ENCODE measurements around the gene CLUH. TPM values are rescaled to one million over a fixed set of nuclear protein-coding genes. Genes with fewer than 3 reads are reported as not detected.
"Not testable (repeated sequence)": the region's sequence is repeated elsewhere in the genome, so short reads cannot be mapped to it uniquely, and the experiment has no call there.

CLUH gene
- polyA plus RNA-seq, 1 experiment = 13.4 TPM

GRCh38 chr17:2683912-2684311, 27.7 kb downstream of the CLUH start:
- no peak for DNase-seq (ENCODE audit: low read depth)
- CTCF ChIA-PET = interaction anchor here (1.5 kb wide), 1 partner anchor 9 kb away, joined by 5 read pairs; no protein-coding TSS in a partner anchor
- Histone ChIP-seq H3K4me3 (ENCODE audit: low read depth, low read length) (no peak overlapping the region), H3K36me3 (ENCODE audit: control insufficient read depth, insufficient read depth, low read length) (peaks cover 19% of the 10 kb centered on the region), H3K27me3 (ENCODE audit: control insufficient read depth, insufficient read depth, low read length) (no peaks in the 10 kb centered on the region)
- POLR2A ChIA-PET = no interaction called here
- TF ChIP-seq, protein P1, sequence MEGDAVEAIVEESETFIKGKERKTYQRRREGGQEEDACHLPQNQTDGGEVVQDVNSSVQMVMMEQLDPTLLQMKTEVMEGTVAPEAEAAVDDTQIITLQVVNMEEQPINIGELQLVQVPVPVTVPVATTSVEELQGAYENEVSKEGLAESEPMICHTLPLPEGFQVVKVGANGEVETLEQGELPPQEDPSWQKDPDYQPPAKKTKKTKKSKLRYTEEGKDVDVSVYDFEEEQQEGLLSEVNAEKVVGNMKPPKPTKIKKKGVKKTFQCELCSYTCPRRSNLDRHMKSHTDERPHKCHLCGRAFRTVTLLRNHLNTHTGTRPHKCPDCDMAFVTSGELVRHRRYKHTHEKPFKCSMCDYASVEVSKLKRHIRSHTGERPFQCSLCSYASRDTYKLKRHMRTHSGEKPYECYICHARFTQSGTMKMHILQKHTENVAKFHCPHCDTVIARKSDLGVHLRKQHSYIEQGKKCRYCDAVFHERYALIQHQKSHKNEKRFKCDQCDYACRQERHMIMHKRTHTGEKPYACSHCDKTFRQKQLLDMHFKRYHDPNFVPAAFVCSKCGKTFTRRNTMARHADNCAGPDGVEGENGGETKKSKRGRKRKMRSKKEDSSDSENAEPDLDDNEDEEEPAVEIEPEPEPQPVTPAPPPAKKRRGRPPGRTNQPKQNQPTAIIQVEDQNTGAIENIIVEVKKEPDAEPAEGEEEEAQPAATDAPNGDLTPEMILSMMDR (IDR thresholded peaks at IDR 0.05; ENCODE audit: insufficient read depth, low read depth, low read length) = no peak

GRCh38 chr17:2682176-2682938, 29.2 kb downstream of the CLUH start:
- no peak overlapping the region for H3K4me3 ChIP-seq (ENCODE audit: low read depth, low read length)
- CTCF ChIA-PET = interaction anchor here (0.8 kb wide), 1 partner anchor 144 kb away, joined by 3 read pairs; no protein-coding TSS in a partner anchor
- H3K36me3 ChIP-seq (ENCODE audit: control insufficient read depth, insufficient read depth, low read length) = peaks cover 19% of the 10 kb centered on the region
- POLR2A ChIA-PET = no interaction called here
- no peaks in the 10 kb centered on the region for H3K27me3 ChIP-seq (ENCODE audit: control insufficient read depth, insufficient read depth, low read length)
- no peak for DNase-seq (ENCODE audit: low read depth)
- TF ChIP-seq, protein P1 (IDR thresholded peaks at IDR 0.05; ENCODE audit: insufficient read depth, low read depth, low read length) = no peak

DNA sequence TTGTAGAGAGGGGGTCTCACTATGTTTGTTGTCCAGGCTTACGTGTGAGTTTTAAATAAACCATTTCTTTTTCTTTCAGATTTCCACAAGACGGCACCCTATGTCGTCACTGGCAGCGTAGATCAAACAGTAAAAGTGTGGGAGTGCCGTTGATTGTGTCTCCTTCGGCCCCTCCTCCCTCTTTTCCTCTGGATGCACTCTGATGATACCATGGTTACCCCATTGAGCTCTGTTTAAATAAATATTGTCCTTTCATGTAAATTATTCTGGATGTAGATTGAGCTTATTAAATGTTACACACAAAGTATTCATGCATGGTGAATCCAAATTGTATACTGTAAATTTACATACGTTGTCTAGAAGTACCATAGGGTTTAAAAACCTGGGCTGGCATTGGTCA, 29.9 kb downstream of the CLUH start:
- Histone ChIP-seq H3K27me3 (ENCODE audit: control insufficient read depth, insufficient read depth, low read length) (no peaks in the 10 kb centered on the region), H3K36me3 (ENCODE audit: control insufficient read depth, insufficient read depth, low read length) (peaks cover 19% of the 10 kb centered on the region), H3K4me3 (ENCODE audit: low read depth, low read length) (no peak overlapping the region)
- TF ChIP-seq, protein P1 (IDR thresholded peaks at IDR 0.05; ENCODE audit: insufficient read depth, low read depth, low read length) = no peak
- POLR2A ChIA-PET = no interaction called here
- CTCF ChIA-PET = interaction anchor here (0.6 to 0.8 kb wide), 2 partner anchors 127 to 145 kb away, joined by 3 to 4 read pairs; no protein-coding TSS in a partner anchor
- DNase-seq (ENCODE audit: low read depth) = no peak

- ChIA-PET CTCF (no interaction called here), POLR2A (no interaction called here)
- H3K36me3 ChIP-seq (ENCODE audit: control insufficient read depth, insufficient read depth, low read length) = peaks cover 19% of the 10 kb centered on the region
- DNase-seq (ENCODE audit: low read depth) = no peak
- no peaks in the 10 kb centered on the region for H3K27me3 ChIP-seq (ENCODE audit: control insufficient read depth, insufficient read depth, low read length)
- no peak overlapping the region for H3K4me3 ChIP-seq (ENCODE audit: low read depth, low read length)
- TF ChIP-seq, protein P1 (IDR thresholded peaks at IDR 0.05; ENCODE audit: insufficient read depth, low read depth, low read length) = no peak
These were observed 30.6 kb downstream of the CLUH start for GRCh38 chr17:2680961-2681360.

- H3K36me3 ChIP-seq (ENCODE audit: control insufficient read depth, insufficient read depth, low read length) = peaks cover 14% of the 10 kb centered on the region
- POLR2A ChIA-PET; DNase-seq (ENCODE audit: low read depth); H3K27me3 ChIP-seq (ENCODE audit: control insufficient read depth, insufficient read depth, low read length); H3K4me3 ChIP-seq (ENCODE audit: low read depth, low read length): not testable (repeated sequence)
- CTCF ChIA-PET = interaction anchor here (1.0 kb wide), 1 partner anchor 155 kb away, joined by 3 read pairs; no protein-coding TSS in a partner anchor
These were observed 32.3 kb downstream of the CLUH start for GRCh38 chr17:2679247-2679646.
